GM12878 (cell line): Measurements from ENCODE around the gene PIK3C3. TPM values are rescaled to one million over a fixed set of nuclear protein-coding genes. Genes with fewer than 3 reads are reported as not detected.
A peak's percentile ranks its signal among the peaks of the same experiment; 100 is the strongest.

Experiments used
- BRCA1 ChIP-seq: IDR thresholded peaks from 2 replicates; pipeline ENCODE4 v1.6.1; 2011; ENCODE audit warnings: low read depth, low read length, improper control_type of control experiment
- CHD1 ChIP-seq: IDR thresholded peaks from 2 replicates; pipeline ENCODE4 v1.6.1; 2012; ENCODE audit warnings: low read depth, low read length, improper control_type of control experiment
- HCFC1 ChIP-seq: fragments of 150-350 bp; IDR thresholded peaks from 2 replicates; pipeline ENCODE4 v1.6.1; 2014; ENCODE audit warnings: low read length
- HDAC2 ChIP-seq: fragments of 200-600 bp; sonication (generic); IDR thresholded peaks from 2 replicates; pipeline ENCODE4 v1.6.1; 2017
- MXI1 ChIP-seq: fragments of 150-350 bp; IDR thresholded peaks from 2 replicates; pipeline ENCODE4 v1.6.1; 2011; ENCODE audit warnings: low read depth, mild to moderate bottlenecking, inconsistent platforms, low read length, improper control_type of control experiment
- NKRF ChIP-seq: fragments of 450-650 bp; conservative IDR thresholded peaks from 2 replicates; pipeline ENCODE4 v1.6.1; 2017; ENCODE audit warnings: mild to moderate bottlenecking, moderate library complexity
- RAD21 ChIP-seq: IDR thresholded peaks from 2 replicates; pipeline ENCODE4 v1.6.1; 2011; ENCODE audit warnings: mild to moderate bottlenecking, low read depth, low read length, moderate library complexity; ENCODE audit not compliant: insufficient read depth
- RFX5 ChIP-seq: IDR thresholded peaks from 2 replicates; pipeline ENCODE4 v1.6.1; 2011; ENCODE audit warnings: low read depth, low read length, improper control_type of control experiment
- SMAD1 ChIP-seq: fragments of 450-650 bp; IDR thresholded peaks from 2 replicates; pipeline ENCODE4 v1.6.1; 2018; ENCODE audit warnings: mild to moderate bottlenecking, low read depth; ENCODE audit not compliant: partially characterized antibody
- STAT1 ChIP-seq: fragments of 450-650 bp; conservative IDR thresholded peaks from 2 replicates; pipeline ENCODE4 v1.6.1; 2014; ENCODE audit warnings: antibody characterized with exemption, mild to moderate bottlenecking
- SUZ12 ChIP-seq: fragments of 200-600 bp; sonication (generic); IDR thresholded peaks from one replicate; pipeline ENCODE4 v1.6.1; 2018; ENCODE audit warnings: antibody characterized with exemption, mild to moderate bottlenecking; ENCODE audit not compliant: unreplicated experiment
- YBX1 ChIP-seq: fragments of 450-650 bp; IDR thresholded peaks from 2 replicates; pipeline ENCODE4 v1.6.1; 2016; ENCODE audit warnings: antibody characterized with exemption
- ZNF384 ChIP-seq: IDR thresholded peaks from 2 replicates; pipeline ENCODE4 v1.6.1; 2012; ENCODE audit warnings: low read depth, mild to moderate bottlenecking, low read length, improper control_type of control experiment, borderline replicate concordance
- polyA plus RNA-seq, 11 experiments: library from polyadenylated mRNA; depleted of rRNA in 4 of 11; unstranded in 6 of 11; stranded (reverse) in 5 of 11; fragments of >200 nt; fragmentation: Nextera tagmentation in 4 of 11; fragmentation: Illumina TruSeq in 1 of 11; extraction: Ambion mirVana in 4 of 11; extraction: Trizol in 1 of 11; gene quantifications; 1 replicate in 1 of 11; 2 replicates in 10 of 11; pipeline versions ENCODE4 v1.2.1 to v1.2.3, GENCODE V29; 2011 to 2016; ENCODE audit warnings: inconsistent platforms in 2 of 11, missing spikeins in 2 of 11, low read depth in 1 of 11
- total RNA-seq, 4 experiments: library from RNA; depleted of rRNA in 3 of 4; stranded (reverse); fragments of >200 nt in 3 of 4; fragmentation: Illumina TruSeq in 1 of 4; extraction: Trizol in 1 of 4; gene quantifications; 2 replicates each; pipeline versions ENCODE4 v1.2.1 to v1.2.3, GENCODE V29; 2013 to 2021
- TF ChIP-seq, protein P1 (sequence below): fragments of 450-650 bp; IDR thresholded peaks from 2 replicates; pipeline ENCODE4 v1.6.1; 2017; ENCODE audit warnings: mild to moderate bottlenecking, moderate library complexity
- TF ChIP-seq, protein P2 (sequence below): fragments of 450-650 bp; IDR thresholded peaks from 2 replicates; pipeline ENCODE4 v1.6.1; 2017; ENCODE audit warnings: borderline replicate concordance
- TF ChIP-seq, protein P3 (sequence below): fragments of 450-650 bp; IDR thresholded peaks from 2 replicates; pipeline ENCODE4 v1.6.1; 2018; ENCODE audit warnings: mild to moderate bottlenecking, low read depth, moderate library complexity; ENCODE audit not compliant: partially characterized antibody
- TF ChIP-seq, protein P4 (sequence below): fragments of 450-650 bp; IDR thresholded peaks from 2 replicates; pipeline ENCODE4 v1.6.1; 2017; ENCODE audit warnings: antibody characterized with exemption, mild to moderate bottlenecking, moderate library complexity

PIK3C3 gene
- total and polyA plus RNA-seq, 10 of the 15 experiments (the other 5 are each of a cell fraction or from before 2014, with no cell fraction given) = 14.4 to 131 (median 32.4) TPM

GRCh38 chr18:42025974-42026625, 71.1 kb downstream of the PIK3C3 start (continued):
- TF ChIP-seq, protein P1, sequence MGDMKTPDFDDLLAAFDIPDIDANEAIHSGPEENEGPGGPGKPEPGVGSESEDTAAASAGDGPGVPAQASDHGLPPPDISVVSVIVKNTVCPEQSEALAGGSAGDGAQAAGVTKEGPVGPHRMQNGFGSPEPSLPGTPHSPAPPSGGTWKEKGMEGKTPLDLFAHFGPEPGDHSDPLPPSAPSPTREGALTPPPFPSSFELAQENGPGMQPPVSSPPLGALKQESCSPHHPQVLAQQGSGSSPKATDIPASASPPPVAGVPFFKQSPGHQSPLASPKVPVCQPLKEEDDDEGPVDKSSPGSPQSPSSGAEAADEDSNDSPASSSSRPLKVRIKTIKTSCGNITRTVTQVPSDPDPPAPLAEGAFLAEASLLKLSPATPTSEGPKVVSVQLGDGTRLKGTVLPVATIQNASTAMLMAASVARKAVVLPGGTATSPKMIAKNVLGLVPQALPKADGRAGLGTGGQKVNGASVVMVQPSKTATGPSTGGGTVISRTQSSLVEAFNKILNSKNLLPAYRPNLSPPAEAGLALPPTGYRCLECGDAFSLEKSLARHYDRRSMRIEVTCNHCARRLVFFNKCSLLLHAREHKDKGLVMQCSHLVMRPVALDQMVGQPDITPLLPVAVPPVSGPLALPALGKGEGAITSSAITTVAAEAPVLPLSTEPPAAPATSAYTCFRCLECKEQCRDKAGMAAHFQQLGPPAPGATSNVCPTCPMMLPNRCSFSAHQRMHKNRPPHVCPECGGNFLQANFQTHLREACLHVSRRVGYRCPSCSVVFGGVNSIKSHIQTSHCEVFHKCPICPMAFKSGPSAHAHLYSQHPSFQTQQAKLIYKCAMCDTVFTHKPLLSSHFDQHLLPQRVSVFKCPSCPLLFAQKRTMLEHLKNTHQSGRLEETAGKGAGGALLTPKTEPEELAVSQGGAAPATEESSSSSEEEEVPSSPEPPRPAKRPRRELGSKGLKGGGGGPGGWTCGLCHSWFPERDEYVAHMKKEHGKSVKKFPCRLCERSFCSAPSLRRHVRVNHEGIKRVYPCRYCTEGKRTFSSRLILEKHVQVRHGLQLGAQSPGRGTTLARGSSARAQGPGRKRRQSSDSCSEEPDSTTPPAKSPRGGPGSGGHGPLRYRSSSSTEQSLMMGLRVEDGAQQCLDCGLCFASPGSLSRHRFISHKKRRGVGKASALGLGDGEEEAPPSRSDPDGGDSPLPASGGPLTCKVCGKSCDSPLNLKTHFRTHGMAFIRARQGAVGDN = no peak
- TF ChIP-seq, protein P2, sequence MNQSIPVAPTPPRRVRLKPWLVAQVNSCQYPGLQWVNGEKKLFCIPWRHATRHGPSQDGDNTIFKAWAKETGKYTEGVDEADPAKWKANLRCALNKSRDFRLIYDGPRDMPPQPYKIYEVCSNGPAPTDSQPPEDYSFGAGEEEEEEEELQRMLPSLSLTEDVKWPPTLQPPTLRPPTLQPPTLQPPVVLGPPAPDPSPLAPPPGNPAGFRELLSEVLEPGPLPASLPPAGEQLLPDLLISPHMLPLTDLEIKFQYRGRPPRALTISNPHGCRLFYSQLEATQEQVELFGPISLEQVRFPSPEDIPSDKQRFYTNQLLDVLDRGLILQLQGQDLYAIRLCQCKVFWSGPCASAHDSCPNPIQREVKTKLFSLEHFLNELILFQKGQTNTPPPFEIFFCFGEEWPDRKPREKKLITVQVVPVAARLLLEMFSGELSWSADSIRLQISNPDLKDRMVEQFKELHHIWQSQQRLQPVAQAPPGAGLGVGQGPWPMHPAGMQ = no peak
- TF ChIP-seq BRCA1 (no peak), HCFC1 (no peak), YBX1 (no peak), SUZ12 (no peak), SMAD1 (peak; percentile 45), NKRF (no peak), STAT1 (no peak), RFX5 (no peak), ZNF384 (0 out of 2 replicates have a peak, but pooled peaks have one; percentile 12), MXI1 (no peak; the same call in 1 of the 2 replicates), CHD1 (no peak), RAD21 (no peak), HDAC2 (no peak)
- TF ChIP-seq, protein P3, sequence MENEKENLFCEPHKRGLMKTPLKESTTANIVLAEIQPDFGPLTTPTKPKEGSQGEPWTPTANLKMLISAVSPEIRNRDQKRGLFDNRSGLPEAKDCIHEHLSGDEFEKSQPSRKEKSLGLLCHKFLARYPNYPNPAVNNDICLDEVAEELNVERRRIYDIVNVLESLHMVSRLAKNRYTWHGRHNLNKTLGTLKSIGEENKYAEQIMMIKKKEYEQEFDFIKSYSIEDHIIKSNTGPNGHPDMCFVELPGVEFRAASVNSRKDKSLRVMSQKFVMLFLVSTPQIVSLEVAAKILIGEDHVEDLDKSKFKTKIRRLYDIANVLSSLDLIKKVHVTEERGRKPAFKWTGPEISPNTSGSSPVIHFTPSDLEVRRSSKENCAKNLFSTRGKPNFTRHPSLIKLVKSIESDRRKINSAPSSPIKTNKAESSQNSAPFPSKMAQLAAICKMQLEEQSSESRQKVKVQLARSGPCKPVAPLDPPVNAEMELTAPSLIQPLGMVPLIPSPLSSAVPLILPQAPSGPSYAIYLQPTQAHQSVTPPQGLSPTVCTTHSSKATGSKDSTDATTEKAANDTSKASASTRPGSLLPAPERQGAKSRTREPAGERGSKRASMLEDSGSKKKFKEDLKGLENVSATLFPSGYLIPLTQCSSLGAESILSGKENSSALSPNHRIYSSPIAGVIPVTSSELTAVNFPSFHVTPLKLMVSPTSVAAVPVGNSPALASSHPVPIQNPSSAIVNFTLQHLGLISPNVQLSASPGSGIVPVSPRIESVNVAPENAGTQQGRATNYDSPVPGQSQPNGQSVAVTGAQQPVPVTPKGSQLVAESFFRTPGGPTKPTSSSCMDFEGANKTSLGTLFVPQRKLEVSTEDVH = no peak
- TF ChIP-seq, protein P4, sequence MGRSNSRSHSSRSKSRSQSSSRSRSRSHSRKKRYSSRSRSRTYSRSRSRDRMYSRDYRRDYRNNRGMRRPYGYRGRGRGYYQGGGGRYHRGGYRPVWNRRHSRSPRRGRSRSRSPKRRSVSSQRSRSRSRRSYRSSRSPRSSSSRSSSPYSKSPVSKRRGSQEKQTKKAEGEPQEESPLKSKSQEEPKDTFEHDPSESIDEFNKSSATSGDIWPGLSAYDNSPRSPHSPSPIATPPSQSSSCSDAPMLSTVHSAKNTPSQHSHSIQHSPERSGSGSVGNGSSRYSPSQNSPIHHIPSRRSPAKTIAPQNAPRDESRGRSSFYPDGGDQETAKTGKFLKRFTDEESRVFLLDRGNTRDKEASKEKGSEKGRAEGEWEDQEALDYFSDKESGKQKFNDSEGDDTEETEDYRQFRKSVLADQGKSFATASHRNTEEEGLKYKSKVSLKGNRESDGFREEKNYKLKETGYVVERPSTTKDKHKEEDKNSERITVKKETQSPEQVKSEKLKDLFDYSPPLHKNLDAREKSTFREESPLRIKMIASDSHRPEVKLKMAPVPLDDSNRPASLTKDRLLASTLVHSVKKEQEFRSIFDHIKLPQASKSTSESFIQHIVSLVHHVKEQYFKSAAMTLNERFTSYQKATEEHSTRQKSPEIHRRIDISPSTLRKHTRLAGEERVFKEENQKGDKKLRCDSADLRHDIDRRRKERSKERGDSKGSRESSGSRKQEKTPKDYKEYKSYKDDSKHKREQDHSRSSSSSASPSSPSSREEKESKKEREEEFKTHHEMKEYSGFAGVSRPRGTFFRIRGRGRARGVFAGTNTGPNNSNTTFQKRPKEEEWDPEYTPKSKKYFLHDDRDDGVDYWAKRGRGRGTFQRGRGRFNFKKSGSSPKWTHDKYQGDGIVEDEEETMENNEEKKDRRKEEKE = no peak
